M059J (cell line): ENCODE results near the gene GDPD5. TPM values are rescaled to one million over a fixed set of nuclear protein-coding genes. Genes with fewer than 3 reads are reported as not detected.

Experiments
- DNase-seq: peaks from one replicate; pipeline ENCODE4 v3.0.0-alpha.2; 2012; ENCODE audit warnings: low read depth
- total RNA-seq: library from RNA; depleted of rRNA; stranded (reverse); fragments of >200 nt; shearing (Covaris generic); gene quantifications from 2 replicates; pipeline ENCODE4 v1.2.3, GENCODE V29; 2014

Gene GDPD5
- total RNA-seq, 1 experiment from 2014 or later, result 13.8 TPM

GRCh38 chr11:75536786-75537641 lies 11.3 kb upstream of the GDPD5 start:
- DNase-seq, result peak; percentile 78

DNA sequence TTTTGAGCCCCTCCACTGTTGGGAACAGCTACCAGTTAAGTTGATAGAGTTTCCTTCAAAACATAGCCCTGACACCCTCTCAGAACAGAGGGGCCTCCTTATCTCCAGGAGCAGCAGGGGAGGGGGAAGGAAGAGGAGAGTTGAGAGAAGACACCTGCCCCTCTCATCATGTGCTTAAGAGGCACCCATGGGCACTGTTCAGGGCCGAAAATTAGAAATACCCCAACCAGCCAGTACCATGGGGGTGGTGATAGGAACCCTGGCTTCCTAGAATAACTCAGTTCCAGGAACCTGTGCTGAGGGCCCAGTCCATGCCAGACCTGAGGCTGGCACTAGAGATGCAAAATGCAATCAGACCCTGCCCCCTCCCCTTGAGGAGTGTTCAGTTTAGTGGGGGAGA lies 9.3 kb upstream of the GDPD5 start:
- no peak for DNase-seq

DNA sequence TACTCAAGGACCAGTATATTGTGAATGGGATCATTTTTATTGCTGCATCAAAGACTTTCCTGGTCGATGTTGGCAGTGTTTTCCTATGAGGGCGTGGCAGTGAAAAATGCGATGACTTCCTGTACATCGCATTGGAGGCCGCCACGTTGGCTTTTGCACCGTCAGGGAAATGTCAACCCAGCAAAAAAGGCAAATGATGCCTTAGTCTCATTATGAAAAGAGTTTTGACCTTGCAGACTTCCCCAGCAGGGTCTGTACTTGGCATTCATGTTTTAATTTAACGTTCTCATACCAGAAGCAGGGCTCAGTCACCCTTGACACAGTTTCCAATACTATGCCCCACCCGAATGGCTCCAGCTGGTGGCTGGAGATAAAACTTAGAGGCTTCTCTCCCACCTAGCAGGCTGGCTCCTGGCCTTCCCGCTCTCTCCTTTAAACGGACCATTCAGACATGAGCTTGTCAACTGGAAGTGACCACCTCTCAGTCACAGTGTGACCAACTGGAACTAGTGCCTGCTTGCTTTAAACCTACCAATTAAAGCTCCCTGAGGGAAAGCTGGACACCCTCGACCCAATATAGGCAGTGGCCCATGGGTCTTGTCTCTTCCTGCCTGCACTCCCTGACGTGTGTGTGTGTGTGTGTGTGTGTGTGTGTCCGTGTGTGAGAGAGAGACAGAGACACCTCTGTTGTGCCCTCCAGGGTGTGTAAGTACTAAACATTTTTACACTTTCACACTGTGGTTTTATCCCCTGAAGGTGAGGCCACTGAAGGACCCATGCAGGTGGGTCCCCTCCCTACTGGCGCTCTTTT lies 8.7 kb upstream of the GDPD5 start:
- no peak for DNase-seq

- no peak for DNase-seq
These were observed 8.1 kb upstream of the GDPD5 start for GRCh38 chr11:75533896-75534258.

DNA sequence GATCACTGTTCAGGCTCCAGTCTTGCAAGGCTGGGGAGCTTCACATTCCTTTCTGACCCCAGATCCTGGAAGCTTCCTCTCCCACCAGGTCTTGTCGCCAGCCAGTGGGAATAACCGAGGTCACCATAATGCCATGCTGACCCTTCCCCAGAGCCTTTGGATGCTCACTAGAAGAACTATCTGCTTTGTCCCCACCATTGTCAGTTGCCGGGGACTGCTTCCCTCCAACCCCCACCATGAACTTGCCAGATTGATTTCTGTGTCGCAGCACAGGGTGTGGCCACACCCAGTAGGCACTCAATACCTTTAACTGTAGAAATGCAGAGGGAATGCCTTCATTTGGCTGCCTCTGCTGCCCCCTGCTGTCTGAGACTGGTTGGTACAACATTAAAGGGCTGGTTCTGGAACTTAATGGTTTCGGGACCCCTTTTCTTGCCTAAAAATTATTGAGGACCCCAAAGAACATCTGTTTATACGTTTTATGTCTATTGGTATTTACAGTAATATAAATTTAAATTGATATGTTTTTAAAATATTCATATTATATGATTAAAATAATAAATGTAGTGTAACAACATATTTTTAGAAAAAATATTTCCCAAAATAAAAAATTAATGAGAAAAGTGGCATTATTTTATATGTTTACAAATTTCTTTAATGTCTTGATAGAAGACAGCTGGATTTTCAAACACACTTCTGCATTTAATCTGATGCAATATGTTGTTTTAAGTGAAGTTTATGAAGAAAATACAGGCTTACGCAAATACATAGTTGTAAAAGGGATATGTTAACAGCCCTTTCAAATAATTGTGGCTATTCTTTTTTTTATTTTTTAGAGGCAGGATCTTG lies 6.7 kb upstream of the GDPD5 start:
- DNase-seq, result peak; percentile 66

GRCh38 chr11:75531325-75531724 lies 5.6 kb upstream of the GDPD5 start:
- no peak for DNase-seq

GRCh38 chr11:75530577-75530976 lies 4.8 kb upstream of the GDPD5 start:
- no peak for DNase-seq

- DNase-seq, result no peak
These were observed 2.4 kb upstream of the GDPD5 start for GRCh38 chr11:75527938-75528735.

DNA sequence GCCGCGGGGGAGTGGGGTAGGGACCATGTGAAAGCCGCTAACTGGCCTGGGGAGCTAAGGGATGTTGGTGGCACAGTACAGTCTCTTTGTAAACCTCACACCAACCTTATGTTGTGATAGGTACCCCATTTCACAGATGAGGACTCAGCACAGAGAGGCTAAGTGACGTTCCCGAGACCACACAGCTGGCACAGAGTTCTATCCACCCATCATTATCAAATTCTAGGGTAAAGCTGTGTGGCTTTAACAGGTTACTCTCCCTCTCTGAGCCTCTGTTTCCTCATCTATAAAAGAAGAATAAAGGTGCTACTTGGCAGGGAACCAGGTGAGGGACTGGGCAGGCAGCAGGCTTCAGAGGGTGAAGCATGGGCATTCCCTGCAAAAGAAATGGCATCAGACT lies 1.4 kb upstream of the GDPD5 start:
- DNase-seq, result no peak

DNA sequence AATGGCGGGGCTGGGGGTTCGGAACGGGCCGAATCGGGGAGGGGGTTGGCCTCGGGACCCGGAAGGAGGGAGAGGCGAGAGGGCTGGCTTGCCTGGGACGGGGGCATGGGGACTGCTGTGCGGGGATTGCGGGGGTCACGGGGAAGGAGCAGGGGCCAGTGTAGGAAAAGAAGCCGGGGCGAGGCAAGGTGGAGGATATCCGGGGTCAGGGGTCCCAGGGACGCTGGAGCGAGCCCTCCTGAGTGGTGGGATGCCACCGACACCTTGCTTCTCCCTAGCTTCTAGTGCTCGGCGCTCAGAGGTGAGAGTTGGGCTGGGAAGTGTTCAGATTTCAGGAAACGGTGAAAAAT lies 426 bp upstream of the GDPD5 start:
- no peak for DNase-seq

DNA sequence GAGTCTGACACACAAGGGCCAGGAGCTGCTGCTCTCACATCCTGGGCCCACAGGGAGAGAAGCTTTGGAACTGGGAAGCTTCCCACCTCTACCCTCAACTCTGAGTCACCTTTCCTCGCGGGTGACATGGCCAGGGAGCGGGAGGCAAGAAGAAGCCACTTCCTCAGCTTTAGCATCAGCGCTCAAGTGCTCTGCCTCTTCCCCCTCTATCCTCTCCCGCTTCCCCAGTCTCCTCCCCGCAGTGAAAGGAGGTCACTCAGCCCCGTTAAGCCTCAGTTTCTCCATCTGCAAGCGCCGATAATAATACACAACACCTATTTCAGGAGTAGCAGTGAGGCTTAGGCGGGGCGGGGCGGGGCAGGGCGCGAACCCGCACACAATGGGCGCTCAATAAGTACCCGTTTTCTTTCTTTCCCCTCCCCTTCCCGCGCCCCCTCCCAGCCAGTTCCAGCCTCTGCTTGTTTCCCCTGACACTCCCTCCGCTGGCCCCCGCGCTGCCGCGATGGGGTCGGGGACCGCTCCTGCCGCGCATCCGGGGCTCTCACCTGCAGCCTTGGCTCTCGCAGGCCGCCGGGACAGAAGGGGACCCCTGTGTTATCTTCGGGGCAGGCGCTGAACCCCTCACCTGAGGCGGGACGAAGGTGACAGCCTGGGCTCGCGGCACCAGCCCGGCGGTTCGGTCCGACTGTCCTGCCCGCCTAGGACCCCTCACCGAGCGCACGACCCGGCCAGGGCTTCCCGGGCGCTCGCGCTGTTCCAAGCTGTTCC lies 892 bp downstream of the GDPD5 start:
- peak; percentile 76 for DNase-seq

GRCh38 chr11:75523811-75524664 lies 1.7 kb downstream of the GDPD5 start:
- DNase-seq, result peak; percentile 33

DNA sequence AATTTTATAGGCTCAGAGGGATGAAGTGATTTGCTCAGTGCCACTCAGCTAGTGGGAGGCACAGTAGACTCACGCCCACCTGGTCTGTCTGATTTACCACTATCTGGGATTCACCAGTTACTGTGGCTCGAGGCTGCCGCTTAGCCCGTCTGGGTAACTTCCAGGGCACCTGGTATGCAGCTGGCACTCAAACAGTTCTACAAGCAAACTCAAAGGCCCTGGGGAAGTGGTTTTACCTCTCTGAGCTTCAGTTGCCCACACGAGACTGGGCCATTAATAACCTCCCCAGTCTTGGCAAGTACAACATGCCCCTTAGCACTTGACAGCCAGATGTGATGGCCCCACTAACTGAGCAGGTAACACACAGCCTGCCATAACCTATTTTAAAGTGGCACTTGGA lies 2.6 kb downstream of the GDPD5 start:
- DNase-seq, result no peak

GRCh38 chr11:75522286-75523044 lies 3.3 kb downstream of the GDPD5 start:
- DNase-seq, result no peak

- no peak for DNase-seq
These were observed 5.1 kb downstream of the GDPD5 start for GRCh38 chr11:75520688-75521087.

GRCh38 chr11:75518771-75519653 lies 6.7 kb downstream of the GDPD5 start:
- no peak for DNase-seq

DNA sequence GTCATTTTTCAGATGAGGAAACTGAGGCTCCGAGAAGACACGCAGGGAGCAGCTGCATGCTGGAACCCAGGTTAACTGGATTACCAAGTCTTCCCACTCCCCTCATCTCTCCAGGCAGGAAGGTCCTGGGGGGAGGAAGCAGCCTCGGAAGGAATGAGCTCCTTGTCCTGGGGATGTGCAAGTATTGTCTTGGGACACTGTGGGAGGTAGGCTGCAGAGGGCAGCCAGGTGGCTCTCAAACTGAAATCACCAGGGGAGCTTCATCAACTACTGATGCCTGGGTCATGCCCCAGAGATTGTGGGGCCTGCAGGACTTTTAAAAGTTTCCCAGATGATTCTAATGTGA lies 7.6 kb downstream of the GDPD5 start:
- DNase-seq, result no peak

GRCh38 chr11:75516886-75517285 lies 8.9 kb downstream of the GDPD5 start:
- DNase-seq, result no peak
